ENCODE results near the gene GBE1.
"Not testable (repeated sequence)": the region's sequence is repeated elsewhere in the genome, so short reads cannot be mapped to it uniquely, and the experiment has no call there.

Gene GBE1

GRCh38 chr3:81788610-81789009 is 27.2 kb upstream of the GBE1 start:
- in situ Hi-C loops (cut with HindIII; ENCODE audit: low sequenced_read_pairs): no loop called here
- DNase-seq (ENCODE audit: low read depth, low spot score): no peak
- TF ChIP-seq CTCF (IDR thresholded peaks at IDR 0.05; ENCODE audit: low read depth, low read length): no peak
- no peak overlapping the region for H3K4me3 ChIP-seq (ENCODE audit: low read depth, low read length)

DNA sequence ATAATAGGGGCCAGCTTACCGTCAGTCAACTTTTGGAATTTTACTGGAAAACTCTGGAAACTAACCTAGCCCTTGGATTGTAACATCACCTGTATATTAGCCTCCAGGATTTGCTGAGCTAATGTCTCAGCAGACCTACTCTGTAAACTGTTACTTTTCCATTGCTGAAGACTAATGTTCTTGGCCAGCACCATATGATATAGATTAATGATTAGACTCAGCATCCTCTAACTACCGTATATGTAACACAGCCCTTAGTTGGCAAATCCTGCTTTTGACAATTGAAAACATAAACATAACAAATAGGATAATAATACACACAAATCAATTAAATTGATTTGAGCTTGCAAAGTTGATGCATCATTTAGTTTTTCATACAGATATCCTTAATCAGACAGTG is 26.6 kb upstream of the GBE1 start:
- no peak for DNase-seq (ENCODE audit: low read depth, low spot score)
- TF ChIP-seq CTCF (IDR thresholded peaks at IDR 0.05; ENCODE audit: low read depth, low read length): no peak
- in situ Hi-C loops (cut with HindIII; ENCODE audit: low sequenced_read_pairs): no loop called here
- H3K4me3 ChIP-seq (ENCODE audit: low read depth, low read length): no peak overlapping the region

DNA sequence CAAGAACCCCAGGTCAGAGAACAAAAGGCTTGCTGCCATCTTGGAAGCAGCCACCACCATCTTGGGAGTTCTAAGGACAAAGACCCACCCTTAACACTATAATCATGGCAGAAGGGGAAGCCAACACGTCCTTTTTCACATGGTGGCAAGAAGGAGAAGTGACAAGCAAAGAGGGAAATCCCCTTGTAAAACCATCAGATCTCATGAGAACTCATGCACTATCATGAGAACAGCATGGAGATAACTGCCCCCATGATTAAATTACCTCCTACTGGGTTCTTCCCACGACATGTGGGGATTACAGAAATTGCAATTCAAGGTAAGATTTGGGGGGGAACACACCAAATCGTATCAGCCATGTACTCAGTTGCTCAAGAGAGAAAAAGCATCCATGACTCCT is 21.1 kb upstream of the GBE1 start:
- in situ Hi-C loops (cut with HindIII; ENCODE audit: low sequenced_read_pairs): no loop called here
- no peak for TF ChIP-seq CTCF (IDR thresholded peaks at IDR 0.05; ENCODE audit: low read depth, low read length)
- H3K4me3 ChIP-seq (ENCODE audit: low read depth, low read length): no peak overlapping the region
- DNase-seq (ENCODE audit: low read depth, low spot score): no peak

GRCh38 chr3:81778678-81779182 is 17.3 kb upstream of the GBE1 start:
- TF ChIP-seq CTCF (IDR thresholded peaks at IDR 0.05; ENCODE audit: low read depth, low read length): no peak
- in situ Hi-C loops (cut with HindIII; ENCODE audit: low sequenced_read_pairs): no loop called here
- H3K4me3 ChIP-seq (ENCODE audit: low read depth, low read length): no peak overlapping the region
- DNase-seq (ENCODE audit: low read depth, low spot score): peak; percentile 19

DNA sequence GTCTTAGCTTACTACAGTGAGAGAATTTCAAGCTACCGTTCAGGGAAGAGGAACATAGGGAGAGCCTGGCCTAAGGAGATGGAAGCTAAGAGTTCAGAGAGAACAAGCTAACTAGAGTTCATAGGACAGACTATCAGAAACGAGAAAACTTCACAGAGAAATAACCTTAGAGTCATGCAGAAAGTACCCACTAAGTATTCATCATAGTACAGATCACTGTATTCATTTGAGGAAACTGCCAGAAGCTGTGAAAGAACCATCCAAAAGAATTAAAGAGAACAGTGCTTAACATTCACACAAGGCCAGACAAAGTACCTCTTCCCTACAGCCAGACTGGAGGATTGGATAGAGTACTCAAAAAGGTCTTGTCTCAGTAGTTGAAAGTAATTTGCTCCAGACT is 15.2 kb upstream of the GBE1 start:
- no peak overlapping the region for H3K4me3 ChIP-seq (ENCODE audit: low read depth, low read length)
- DNase-seq (ENCODE audit: low read depth, low spot score): no peak
- no peak for TF ChIP-seq CTCF (IDR thresholded peaks at IDR 0.05; ENCODE audit: low read depth, low read length)
- in situ Hi-C loops (cut with HindIII; ENCODE audit: low sequenced_read_pairs): no loop called here

DNA sequence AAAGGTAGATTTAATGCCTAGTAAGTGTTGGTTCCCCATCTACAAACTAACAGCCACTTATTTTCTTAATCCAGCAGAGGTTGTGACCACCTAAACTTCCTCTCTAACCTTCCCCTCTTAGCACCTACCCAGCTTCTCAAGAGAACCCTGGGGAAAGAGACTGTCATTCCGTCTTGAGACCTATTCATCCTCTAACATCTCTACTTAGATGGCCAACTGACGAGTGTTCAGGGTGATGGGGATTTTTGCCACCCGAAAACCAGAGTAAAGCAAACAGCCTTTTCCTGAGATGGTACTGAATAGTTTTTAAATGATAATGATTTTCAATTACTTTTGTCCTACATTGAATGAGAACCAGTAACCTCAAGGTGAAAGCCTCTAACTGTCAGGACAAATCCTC is 9.3 kb upstream of the GBE1 start:
- in situ Hi-C loops (cut with HindIII; ENCODE audit: low sequenced_read_pairs): no loop called here
- no peak for DNase-seq (ENCODE audit: low read depth, low spot score)
- no peak for TF ChIP-seq CTCF (IDR thresholded peaks at IDR 0.05; ENCODE audit: low read depth, low read length)
- H3K4me3 ChIP-seq (ENCODE audit: low read depth, low read length): no peak overlapping the region

GRCh38 chr3:81769299-81769698 is 7.9 kb upstream of the GBE1 start:
- TF ChIP-seq CTCF (IDR thresholded peaks at IDR 0.05; ENCODE audit: low read depth, low read length): no peak
- H3K4me3 ChIP-seq (ENCODE audit: low read depth, low read length): no peak overlapping the region
- peak; percentile 33 for DNase-seq (ENCODE audit: low read depth, low spot score)
- in situ Hi-C loops (cut with HindIII; ENCODE audit: low sequenced_read_pairs): no loop called here

DNA sequence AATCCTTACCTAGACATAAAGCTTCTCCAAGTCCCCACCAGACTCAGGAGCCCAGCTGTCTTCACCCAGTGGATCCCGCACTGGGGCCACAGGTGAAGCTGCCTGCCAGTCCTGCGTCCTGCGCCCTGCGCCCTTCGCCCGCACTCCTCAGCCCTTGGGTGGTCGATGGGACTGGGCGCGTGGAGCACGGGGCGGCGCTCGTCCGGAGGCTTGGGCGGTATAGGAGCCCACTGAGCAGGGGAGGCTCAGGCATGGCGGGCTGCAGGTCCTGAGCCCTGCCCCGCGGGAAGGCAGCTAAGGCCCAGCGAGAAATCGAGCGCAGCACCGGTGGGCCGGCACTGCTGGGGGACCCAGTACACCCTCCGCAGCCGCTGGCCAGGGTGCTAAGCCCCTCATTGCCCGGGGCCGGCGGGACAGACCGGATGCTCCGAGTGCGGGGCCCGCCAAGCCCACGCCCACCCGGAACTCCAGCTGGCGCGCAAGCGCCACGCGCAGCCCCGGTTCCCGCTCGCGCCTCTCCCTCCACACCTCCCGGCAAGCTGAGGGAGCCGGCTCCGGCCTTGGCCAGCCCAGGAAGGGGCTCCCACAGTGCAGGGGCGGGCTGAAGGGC is 5.9 kb upstream of the GBE1 start:
- DNase-seq (ENCODE audit: low read depth, low spot score); H3K4me3 ChIP-seq (ENCODE audit: low read depth, low read length); in situ Hi-C loops (cut with HindIII; ENCODE audit: low sequenced_read_pairs): not testable (repeated sequence)
